Activated T-cell treated with anti-CD3 and anti-CD28 coated beads, Interleukin-2, amount 50 U/mL, for 1 hour (primary cell): ENCODE measurements around the gene RPLP2.

Source experiments
- DNase-seq: peaks from one replicate; pipeline ENCODE4 v3.0.0-alpha.2; 2020

Gene RPLP2

DNA sequence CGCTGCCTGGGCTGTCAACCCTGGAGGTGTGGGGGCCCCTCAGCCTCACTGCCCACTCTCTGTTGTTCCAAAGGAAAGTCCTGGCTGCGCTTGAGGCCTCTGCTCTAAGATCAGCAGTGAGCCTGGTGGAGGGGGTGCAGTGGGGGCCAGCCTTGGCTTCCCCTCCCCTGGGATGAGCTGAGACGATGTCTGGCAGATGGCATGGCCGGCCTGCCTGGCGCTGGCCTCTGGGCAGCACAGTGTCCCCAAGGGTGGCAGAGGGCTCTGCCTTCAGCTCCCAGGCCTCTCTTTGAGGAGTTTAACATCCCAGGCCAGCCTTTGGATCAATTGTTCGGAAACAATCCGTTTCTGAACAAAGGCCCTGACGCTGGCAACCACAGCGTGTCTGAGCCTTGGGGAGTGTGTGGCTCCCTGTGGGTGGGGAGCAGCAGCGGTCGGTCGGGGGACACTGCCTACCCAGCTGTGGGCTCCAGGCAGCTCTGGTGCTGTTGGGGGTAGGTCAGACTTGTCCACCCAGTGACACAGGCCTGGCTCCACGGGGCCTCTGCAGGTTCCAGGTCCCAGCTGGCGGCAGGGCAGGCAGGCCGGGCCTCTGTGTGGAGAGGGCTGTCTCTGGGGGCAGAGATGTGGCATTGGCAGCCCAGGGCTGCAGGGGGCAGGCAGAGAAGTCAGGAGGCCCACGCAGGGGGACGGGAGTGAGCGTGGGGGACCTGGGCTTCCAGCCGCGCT, 45.0 kb downstream of the RPLP2 start:
- DNase-seq = no peak

DNA sequence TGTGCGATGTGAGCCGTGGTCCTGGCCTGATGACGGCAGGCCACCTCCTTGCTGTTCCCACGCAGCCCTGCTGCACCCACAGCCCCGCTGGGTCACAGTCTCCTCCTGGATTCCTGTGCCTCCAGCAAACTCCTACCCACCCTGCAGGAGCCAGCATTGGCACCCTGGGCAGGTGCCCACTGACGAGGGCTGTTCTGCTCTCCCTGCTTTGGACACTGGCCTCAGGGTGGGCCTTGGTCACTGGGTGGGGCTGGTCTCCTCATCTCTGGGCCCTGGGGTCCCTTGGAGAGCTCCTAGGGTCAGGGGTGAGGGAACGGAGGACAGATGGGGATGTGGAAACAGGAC, 45.5 kb downstream of the RPLP2 start:
- DNase-seq = no peak

DNA sequence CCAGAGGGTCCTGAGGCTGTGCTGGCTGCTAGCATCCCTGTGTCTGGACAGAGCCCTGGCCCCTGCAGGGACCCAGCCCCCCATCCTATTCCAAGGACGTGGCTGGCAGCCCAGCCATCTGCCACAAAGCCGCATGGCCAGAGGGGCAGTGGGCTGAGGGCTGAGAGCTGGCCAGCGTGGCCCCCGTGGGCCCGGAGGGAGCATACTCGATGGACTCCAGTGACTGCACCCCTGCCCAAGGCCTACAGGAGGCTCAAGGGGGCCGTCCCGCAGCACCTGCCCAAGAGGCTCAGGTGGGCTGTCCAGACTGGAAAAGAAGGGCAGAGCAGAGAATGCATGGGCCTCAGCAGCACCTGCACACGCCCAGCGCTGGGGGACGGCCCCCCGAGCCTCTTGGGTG, 46.0 kb downstream of the RPLP2 start:
- no peak for DNase-seq

DNA sequence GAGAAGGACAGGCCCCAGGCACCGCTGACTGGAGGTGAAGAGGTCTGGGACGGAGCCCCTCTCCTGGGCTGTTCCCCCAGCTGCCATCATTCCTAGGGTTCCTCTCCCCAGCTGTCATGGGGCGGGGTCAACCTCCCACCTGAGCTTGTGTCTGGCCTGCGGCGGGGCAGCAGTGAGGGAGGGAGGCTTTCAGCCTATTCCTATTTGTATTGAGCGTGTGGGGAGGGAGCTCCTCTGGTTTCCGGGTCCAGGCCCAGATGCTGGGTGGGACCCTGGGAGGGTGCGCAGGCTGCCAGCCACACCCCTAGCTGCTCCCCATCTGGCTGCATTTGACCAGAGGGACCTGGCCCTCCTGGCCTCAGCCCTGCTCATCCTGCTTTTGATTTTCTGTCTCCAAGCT, 46.6 kb downstream of the RPLP2 start:
- no peak for DNase-seq

GRCh38 chr11:858053-858761, 48.4 kb downstream of the RPLP2 start:
- no peak for DNase-seq

GRCh38 chr11:858762-859339, 49.1 kb downstream of the RPLP2 start:
- DNase-seq = no peak

DNA sequence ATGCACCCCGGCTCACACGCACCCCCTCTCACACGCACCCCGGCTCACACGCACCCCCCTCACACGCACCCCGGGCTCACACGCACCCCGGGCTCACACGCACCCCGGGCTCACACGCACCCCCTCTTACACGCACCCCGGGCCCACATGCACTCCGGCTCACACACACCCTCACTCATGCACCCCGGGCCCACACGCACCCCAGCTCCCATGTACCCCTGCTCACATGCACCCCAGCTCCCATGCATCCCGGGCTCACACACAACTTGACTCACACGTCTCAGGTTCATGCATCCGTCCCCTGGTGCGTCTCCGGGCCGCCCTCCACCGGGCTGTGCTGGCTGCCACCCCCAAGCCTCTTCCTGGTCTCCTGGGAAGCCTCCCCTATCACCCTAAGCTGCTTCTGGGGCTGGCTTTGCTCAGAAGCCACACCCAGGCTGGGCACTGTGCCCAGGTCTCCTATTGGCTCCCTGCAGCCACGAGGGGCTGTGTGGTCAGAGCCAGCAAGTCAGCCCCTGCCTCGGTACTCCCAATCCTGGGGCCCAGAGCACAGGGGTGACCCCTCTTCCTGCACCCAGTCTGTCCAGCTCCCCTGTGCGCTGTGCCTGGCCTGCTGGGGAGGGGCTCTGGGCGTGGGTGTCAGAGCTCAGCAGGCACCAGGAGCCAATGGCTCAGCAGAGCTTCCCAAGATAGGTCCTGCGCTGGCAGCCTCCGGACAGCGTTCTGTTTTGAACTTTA, 49.8 kb downstream of the RPLP2 start:
- DNase-seq = no peak

DNA sequence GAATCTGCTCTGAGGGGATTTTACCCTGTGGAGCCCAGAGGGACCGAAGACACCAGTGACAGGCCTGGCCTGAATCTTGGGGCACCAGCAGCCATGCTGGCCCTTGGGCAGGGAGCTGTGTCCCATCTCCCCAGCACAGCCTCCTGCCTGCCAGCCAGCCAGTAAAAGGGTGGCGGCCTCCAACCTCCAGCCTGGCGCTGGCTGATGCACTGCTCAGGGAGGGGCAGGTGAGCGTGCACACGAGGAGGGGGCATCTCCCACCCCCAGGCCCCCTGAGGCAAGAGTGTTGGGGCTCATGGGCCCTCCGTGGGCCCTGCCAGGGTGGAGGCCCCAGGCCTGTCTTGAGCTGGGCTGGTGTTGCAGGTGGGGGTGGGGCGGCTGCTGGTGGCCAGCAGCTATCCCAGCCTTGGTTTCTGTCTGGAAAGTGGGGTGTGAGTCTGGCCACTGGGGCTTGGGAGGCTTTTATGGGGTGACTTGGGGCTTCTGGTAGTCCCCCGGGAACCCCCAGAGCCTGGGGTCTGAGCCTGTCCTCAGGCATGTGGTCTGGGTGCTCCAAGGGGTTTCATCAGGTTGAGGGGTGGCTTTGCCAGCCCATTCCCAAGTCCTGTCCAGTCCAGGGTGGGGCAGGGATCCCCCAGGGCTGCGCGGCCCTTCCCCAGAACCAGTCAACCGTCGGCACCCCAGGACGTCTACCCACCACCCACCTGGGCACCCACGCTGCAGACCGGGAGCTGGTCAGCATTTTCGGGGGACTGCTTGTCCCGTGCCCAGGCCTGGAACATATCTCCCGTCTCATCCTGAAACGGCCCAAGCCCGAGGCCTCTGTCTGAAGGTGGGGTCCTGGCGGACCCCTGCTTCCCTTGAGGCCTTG, 50.7 kb downstream of the RPLP2 start:
- no peak for DNase-seq

GRCh38 chr11:861105-861479, 51.3 kb downstream of the RPLP2 start:
- no peak for DNase-seq

- DNase-seq = no peak
Measured at GRCh38 chr11:862081-862661, 52.4 kb downstream of the RPLP2 start.
